H1 (cell line): ENCODE results near the gene SCN7A.
A peak's percentile ranks its signal among the peaks of the same experiment; 100 is the strongest.

Experiments used
- CEBPB ChIP-seq: IDR thresholded peaks from 2 replicates; pipeline ENCODE4 v1.6.1; 2012; ENCODE audit warnings: low read depth, low read length
- CREB1 ChIP-seq: IDR thresholded peaks from 2 replicates; pipeline ENCODE4 v1.6.1; 2012; ENCODE audit warnings: inconsistent platforms
- EZH2 ChIP-seq: fragments of 200-600 bp; sonication (generic); IDR thresholded peaks from 2 replicates; pipeline ENCODE4 v1.7.1; 2012; ENCODE audit warnings: low read depth, mild to moderate bottlenecking, moderate library complexity, low read length, inconsistent platforms; ENCODE audit not compliant: severe bottlenecking
- POLR2A ChIP-seq, 2 experiments: IDR thresholded peaks; 1 replicate in 1 of 2; 2 replicates in 1 of 2; pipeline ENCODE4 v1.6.1; 2011; ENCODE audit warnings: low read depth in 2 of 2, low read length in 2 of 2, mild to moderate bottlenecking in 2 of 2; ENCODE audit errors: control extremely low read depth in 1 of 2
- POLR2AphosphoS5 ChIP-seq: IDR thresholded peaks from 2 replicates; pipeline ENCODE4 v1.6.1; 2011; ENCODE audit warnings: low read depth, low read length
- RFX5 ChIP-seq: IDR thresholded peaks from 2 replicates; pipeline ENCODE4 v1.6.1; 2011; ENCODE audit warnings: low read depth, low read length, improper control_type of control experiment, borderline replicate concordance
- SRF ChIP-seq: IDR thresholded peaks from 2 replicates; pipeline ENCODE4 v1.6.1; 2011; ENCODE audit warnings: mild to moderate bottlenecking, low read depth, low read length, moderate library complexity
- TF ChIP-seq, protein P1 (sequence below), 3 experiments: IDR thresholded peaks; 1 replicate in 2 of 3; 2 replicates in 1 of 3; pipeline versions ENCODE4 v1.5.1 to v1.6.1; 2011; ENCODE audit warnings: low read length in 3 of 3, mild to moderate bottlenecking in 3 of 3, inconsistent platforms in 2 of 3, low read depth in 1 of 3, moderate library complexity in 1 of 3; ENCODE audit not compliant: insufficient read depth in 1 of 3; ENCODE audit errors: control extremely low read depth in 1 of 3
- TF ChIP-seq, protein P2 (sequence below): IDR thresholded peaks from 2 replicates; pipeline ENCODE4 v1.6.1; 2011; ENCODE audit warnings: low read depth, mild to moderate bottlenecking, low read length; ENCODE audit not compliant: insufficient read depth
- TF ChIP-seq, protein P3 (sequence below): IDR thresholded peaks from 2 replicates; pipeline ENCODE4 v1.6.1; 2012; ENCODE audit warnings: inconsistent platforms

DNA sequence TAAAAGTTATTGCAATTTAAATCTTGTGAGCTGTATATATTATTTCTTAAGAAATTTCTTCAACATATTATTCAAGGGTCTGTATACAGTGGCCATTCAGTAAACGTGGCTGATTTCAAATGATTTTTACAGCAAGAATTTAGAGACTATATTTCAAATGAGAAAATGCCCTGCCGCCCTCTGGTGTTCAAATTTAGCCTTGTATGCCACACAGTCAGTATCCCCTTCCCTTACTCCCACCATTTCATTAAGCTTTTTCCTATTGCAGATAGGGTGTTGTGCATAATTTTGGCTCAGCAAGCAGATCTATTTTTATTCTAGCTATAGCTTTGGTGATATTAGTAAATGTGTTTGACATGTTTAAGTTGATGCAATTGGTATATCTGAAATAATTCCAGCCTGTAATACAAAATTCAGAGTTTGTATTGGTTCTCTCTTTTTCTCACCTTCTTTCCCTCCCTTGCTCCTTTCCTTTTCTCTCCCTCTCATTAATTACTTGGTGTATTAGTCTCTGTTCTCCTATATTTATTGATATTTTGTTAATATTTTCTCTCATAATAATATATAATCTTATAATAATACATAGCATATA is 22.8 kb upstream of the SCN7A start:
- TF ChIP-seq POLR2AphosphoS5 (no peak), CEBPB (no peak), SRF (no peak), EZH2 (no peak), POLR2A (IDR thresholded peaks at IDR 0.05; ENCODE audit: control extremely low read depth in 1 of 2, low read depth in 2 of 2, low read length in 2 of 2) (no peak), RFX5 (no peak), CREB1 (no peak)
- TF ChIP-seq, protein P1, sequence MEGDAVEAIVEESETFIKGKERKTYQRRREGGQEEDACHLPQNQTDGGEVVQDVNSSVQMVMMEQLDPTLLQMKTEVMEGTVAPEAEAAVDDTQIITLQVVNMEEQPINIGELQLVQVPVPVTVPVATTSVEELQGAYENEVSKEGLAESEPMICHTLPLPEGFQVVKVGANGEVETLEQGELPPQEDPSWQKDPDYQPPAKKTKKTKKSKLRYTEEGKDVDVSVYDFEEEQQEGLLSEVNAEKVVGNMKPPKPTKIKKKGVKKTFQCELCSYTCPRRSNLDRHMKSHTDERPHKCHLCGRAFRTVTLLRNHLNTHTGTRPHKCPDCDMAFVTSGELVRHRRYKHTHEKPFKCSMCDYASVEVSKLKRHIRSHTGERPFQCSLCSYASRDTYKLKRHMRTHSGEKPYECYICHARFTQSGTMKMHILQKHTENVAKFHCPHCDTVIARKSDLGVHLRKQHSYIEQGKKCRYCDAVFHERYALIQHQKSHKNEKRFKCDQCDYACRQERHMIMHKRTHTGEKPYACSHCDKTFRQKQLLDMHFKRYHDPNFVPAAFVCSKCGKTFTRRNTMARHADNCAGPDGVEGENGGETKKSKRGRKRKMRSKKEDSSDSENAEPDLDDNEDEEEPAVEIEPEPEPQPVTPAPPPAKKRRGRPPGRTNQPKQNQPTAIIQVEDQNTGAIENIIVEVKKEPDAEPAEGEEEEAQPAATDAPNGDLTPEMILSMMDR (IDR thresholded peaks at IDR 0.05; ENCODE audit: control extremely low read depth in 1 of 3, insufficient read depth in 1 of 3, low read depth in 1 of 3, low read length in 3 of 3): peak in 2 of 3 experiments; percentile 51 to 61; a peak in 3 of 4 replicates
- TF ChIP-seq, protein P2, sequence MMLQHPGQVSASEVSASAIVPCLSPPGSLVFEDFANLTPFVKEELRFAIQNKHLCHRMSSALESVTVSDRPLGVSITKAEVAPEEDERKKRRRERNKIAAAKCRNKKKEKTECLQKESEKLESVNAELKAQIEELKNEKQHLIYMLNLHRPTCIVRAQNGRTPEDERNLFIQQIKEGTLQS: no peak
- TF ChIP-seq, protein P3, sequence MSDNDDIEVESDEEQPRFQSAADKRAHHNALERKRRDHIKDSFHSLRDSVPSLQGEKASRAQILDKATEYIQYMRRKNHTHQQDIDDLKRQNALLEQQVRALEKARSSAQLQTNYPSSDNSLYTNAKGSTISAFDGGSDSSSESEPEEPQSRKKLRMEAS: no peak
